RPMI8226 (cell line): ENCODE measurements around the gene LANCL2.
A peak's percentile ranks its signal among the peaks of the same experiment; 100 is the strongest.
"Not testable (repeated sequence)": the region's sequence is repeated elsewhere in the genome, so short reads cannot be mapped to it uniquely, and the experiment has no call there.

Source experiments
- DNase-seq: peaks from one replicate; pipeline ENCODE4 v3.0.0-alpha.2; 2015

Gene LANCL2

GRCh38 chr7:55362927-55363326, 2.2 kb upstream of the LANCL2 start:
- DNase-seq, result no peak

- DNase-seq, result no peak
Measured at GRCh38 chr7:55363386-55364170, 1.6 kb upstream of the LANCL2 start.

DNA sequence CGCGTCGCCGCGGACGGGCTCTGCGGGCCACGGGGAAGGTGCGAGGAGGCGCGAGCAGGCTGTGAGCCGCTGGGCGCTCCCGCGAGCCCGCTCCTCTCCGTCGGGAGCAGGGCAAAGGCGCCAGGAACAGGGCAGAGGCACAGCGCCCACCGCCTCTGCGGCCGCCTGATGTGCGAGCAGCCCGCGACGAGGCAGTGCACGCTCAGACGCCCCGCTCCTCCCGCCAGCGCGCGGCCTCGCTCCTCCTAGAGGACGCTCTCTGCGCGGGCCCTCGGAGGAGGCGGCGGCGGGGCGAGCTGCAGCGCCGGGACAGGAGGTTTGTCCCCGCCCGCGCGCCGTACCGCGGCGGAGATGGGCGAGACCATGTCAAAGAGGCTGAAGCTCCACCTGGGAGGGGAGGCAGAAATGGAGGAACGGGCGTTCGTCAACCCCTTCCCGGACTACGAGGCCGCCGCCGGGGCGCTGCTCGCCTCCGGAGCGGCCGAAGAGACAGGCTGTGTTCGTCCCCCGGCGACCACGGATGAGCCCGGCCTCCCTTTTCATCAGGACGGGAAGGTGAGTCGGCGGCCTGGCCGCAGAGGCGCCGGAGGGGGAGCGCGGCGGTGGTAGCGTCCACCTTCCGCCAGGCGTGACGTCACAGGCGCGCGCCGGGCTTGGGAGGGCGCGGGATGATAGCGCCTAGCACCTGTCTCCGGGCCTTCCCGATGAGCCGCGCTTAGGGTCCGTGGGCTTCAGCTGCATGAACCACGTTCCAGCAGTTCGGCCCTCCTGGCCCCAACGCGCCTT, 731 bp downstream of the LANCL2 start:
- peak; percentile 98 for DNase-seq

DNA sequence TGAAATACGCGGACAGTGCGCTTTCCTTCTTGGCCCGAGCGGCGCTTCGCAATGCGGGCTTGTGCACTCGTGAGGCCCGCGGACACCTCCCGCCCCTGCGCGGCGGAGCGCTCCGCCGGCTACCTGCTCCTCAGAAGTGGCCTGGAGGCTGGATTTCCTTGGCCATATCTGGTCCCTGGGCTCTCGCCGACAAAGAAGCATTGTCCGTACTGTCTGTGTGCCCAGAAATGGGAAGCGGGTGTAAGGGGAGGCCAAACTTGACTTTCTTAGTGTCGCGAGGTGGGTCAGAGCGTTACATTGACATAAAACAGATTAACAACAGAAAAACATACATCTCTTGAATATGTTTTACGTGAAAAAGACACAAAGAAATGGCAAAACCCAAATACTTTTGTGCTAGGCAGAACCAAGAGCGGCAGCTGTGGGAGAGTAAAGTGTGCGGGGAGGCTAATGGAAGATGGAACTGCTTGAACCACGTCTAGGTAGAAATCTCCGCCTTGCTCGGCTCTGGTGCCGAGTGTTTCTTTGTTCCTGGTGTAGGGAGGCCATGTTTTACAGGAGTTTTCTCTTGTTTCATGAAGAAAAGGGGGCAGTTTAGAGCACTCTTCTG, 1.4 kb downstream of the LANCL2 start:
- peak; percentile 12 for DNase-seq

GRCh38 chr7:55367283-55367840, 2.2 kb downstream of the LANCL2 start:
- no peak for DNase-seq

GRCh38 chr7:55369427-55370400, 4.6 kb downstream of the LANCL2 start:
- DNase-seq, result no peak

DNA sequence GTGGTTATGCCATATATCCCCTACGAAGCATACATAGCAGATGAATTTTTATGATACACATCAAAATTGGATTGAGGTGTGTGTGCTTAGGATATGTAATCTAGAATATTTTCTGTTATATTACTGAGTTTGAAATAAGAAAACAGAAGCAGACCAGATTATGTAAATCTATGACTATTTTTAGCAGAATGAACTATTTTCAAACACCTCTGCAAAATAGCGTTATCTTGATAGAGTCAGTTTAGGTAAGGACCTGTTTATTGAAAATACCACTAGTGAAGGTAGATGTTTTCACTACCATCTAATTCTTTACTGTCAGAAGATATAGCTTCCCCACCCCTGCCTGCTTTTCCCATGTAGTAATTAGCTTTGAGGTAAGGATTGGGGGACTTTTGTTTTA, 9.1 kb downstream of the LANCL2 start:
- no peak for DNase-seq

DNA sequence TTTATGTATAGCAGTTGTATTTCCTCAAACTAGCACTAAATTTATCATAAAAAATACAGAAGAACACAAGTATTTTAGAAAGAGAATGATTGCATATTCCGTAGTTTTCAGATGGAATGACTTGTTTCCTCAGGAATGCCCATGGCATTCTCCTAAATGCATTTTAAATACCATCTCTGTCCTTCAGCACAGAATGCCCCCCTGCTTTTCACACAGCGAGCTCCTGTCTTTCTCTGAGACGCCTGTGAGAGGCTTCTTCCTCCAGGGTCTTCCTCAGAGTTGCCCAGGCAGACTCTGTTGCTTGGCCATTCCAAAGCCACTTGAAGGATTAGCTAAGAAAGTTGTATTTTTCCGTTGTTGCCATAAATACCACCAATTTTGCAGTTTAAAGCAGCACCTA, 10.1 kb downstream of the LANCL2 start:
- no peak for DNase-seq

DNA sequence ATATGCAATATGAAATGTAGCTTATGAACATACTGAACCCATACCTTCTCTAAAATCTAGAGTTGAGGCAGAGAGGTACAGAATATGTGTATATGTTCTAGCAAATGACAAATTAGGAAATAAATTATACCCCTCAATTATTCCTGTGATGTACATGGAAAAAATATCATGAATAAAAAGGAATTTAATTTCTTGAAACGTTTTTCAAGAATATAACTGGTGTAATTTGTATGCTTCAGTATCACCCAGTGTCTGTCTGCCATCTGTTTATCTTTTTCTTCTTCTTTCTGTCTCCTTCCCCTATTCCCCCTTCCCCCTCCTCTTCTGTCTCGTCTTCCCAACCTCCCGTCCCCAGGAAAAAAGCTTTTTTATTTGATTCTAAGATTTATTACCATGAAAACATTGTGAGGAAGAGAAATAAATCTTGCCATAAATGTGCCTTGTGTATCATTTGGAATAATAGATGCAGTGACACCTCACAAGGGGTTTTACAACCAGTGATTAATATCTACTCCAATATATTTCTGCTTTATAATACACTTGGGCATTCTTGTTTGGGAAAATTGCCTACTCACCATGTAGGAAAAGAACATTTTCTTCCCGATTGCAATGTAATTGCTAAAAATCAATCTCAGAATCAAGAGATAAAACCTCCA, 12.2 kb downstream of the LANCL2 start:
- no peak for DNase-seq

GRCh38 chr7:55379285-55379684, 14.1 kb downstream of the LANCL2 start:
- no peak for DNase-seq

DNA sequence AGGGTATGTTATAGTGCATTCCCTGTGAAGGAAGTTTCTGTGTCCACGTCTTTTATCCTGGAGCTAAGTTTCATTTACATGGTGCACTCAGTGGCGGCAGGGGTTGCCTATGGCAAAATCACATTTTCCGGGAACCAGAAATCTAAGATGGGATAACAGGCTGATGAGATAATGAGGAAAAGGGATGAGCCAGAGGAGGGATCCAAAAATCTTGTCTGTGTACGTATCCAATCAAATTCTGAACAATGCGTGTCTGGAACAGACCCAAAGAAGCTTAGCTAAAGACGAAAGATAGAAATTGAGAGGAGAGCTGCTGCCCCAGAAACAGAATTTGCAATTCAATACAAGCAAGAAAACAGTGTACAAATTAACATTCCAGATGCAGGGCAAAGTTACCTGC, 16.1 kb downstream of the LANCL2 start:
- DNase-seq, result no peak

- no peak for DNase-seq
Measured at GRCh38 chr7:55381696-55382095, 16.6 kb downstream of the LANCL2 start.

- DNase-seq, result no peak
Measured at GRCh38 chr7:55382251-55382650, 17.1 kb downstream of the LANCL2 start.

- DNase-seq, result no peak
Measured at GRCh38 chr7:55386541-55386940, 21.4 kb downstream of the LANCL2 start.

GRCh38 chr7:55387062-55387965, 22.2 kb downstream of the LANCL2 start:
- DNase-seq, result peak; percentile 43

DNA sequence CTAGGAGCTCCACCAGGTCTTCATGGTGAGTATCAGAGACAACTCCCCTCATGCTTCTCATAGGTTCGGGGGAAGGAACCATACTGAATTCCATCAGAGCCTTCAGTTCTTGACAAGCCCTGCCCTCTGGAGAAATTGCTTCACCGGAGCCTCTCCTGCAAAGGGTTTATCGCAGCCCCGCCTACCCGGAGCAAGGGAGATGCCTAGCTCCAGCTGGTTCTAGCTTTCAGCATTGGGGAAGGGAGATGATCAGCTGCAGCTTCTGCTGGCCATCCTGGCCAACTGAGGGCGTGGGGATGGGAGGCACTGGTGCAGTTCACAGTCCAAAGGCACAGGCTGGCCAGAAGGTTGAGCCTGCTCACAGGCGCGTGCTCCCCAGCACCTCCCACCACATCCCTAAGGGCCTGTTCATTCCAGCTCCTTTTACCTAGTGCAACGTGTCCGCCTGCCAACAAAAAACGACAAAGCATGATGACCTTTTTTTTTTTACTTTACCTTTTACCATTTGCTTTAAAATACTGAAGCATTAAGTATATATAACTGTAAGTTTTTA, 31.2 kb downstream of the LANCL2 start:
- DNase-seq, result no peak

GRCh38 chr7:55397617-55398016, 32.5 kb downstream of the LANCL2 start:
- DNase-seq, result no peak

- no peak for DNase-seq
Measured at GRCh38 chr7:55400191-55400590, 35.1 kb downstream of the LANCL2 start.

DNA sequence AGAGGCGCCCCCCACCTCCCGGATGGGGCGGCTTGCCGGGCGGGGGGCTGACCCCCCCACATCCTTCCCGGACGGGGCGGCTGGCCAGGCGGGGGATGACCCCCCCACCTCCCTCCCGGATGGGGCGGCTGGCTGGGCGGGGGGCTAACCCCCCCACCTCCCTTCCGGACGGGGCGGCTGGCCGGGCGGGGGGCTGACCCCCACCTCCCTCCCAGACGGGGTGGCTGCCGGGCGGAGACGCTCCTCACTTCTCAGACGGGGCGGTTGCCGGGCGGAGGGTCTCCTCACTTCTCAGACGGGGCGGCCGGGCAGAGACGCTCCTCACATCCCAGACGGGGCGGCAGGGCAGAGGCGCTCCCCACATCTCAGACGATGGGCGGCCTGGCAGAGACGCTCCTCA, 37.4 kb downstream of the LANCL2 start:
- not testable (repeated sequence) for DNase-seq

- DNase-seq, result no peak
Measured at GRCh38 chr7:55405856-55406541, 40.9 kb downstream of the LANCL2 start.
